Heart left ventricle (tissue), 16 donors: ENCODE measurements around the gene KDM8. TPM values are rescaled to one million over a fixed set of nuclear protein-coding genes. Genes with fewer than 3 reads are reported as not detected.

Experiments used
- ATAC-seq, 4 donors: fragments of 200-7000 bp; cut with Tn5 transposase; one replicate each; pipeline ENCODE4 v1.9.1; 2020 to 2022; ENCODE audit warnings: moderate library complexity in 4 of 4, mild to moderate bottlenecking in 3 of 4, moderate number of reproducible peaks in 1 of 4
- DNase-seq, 5 donors: peaks; one replicate each; pipeline ENCODE4 v3.0.0-alpha.2; 2020
- H3K27ac ChIP-seq, 12 donors: fragments of 200-600 bp; sonication (generic) in 4 of 12; one replicate each; pipeline versions ENCODE4 v1.5.0 to v1.8.0; 2016 to 2022; ENCODE audit warnings: mild to moderate bottlenecking in 2 of 12
- H3K27me3 ChIP-seq, 9 donors: fragments of 200-600 bp; sonication (generic) in 2 of 9; one replicate each; pipeline versions ENCODE4 v1.5.1 to v1.8.0; 2016 to 2022; ENCODE audit warnings: mild to moderate bottlenecking in 3 of 9
- H3K36me3 ChIP-seq, 9 donors: fragments of 200-600 bp; sonication (generic) in 2 of 9; one replicate each; pipeline versions ENCODE4 v1.5.0 to v1.8.0; 2018 to 2022; ENCODE audit warnings: mild to moderate bottlenecking in 2 of 9
- H3K4me1 ChIP-seq, 12 donors: fragments of 200-600 bp; sonication (generic) in 4 of 12; one replicate each; pipeline versions ENCODE4 v1.5.0 to v1.8.0; 2016 to 2022; ENCODE audit warnings: mild to moderate bottlenecking in 3 of 12
- H3K4me3 ChIP-seq, 12 donors: fragments of 200-600 bp; sonication (generic) in 4 of 12; one replicate each; pipeline versions ENCODE4 v1.5.0 to v1.8.0; 2017 to 2022; ENCODE audit warnings: mild to moderate bottlenecking in 9 of 12, moderate library complexity in 4 of 12
- H3K9me3 ChIP-seq, 12 donors: fragments of 200-600 bp; sonication (generic) in 4 of 12; one replicate each; pipeline versions ENCODE4 v1.5.0 to v1.8.0; 2016 to 2022; ENCODE audit warnings: mild to moderate bottlenecking in 1 of 12
- CTCF ChIP-seq, 12 donors: fragments of 200-600 bp; sonication (generic) in 4 of 12; IDR thresholded peaks; one replicate each; pipeline versions ENCODE4 v1.5.0 to v1.8.0; 2018 to 2022; ENCODE audit warnings: antibody characterized with exemption in 12 of 12, mild to moderate bottlenecking in 5 of 12
- POLR2A ChIP-seq, 2 donors: fragments of 450-650 bp; IDR thresholded peaks; one replicate each; pipeline ENCODE4 v1.6.1; 2017; ENCODE audit warnings: antibody characterized with exemption in 2 of 2, mild to moderate bottlenecking in 2 of 2, moderate library complexity in 2 of 2
- WGBS, 4 donors: extraction: QIAGEN DNeasy Blood & Tissue Kit in 2 of 4; methylation state at CpG; one replicate each; pipeline versions ENCODE4 v1.1.5 to v1.1.7; 2013 to 2018; 5-methylcytosine and 5-hydroxymethylcytosine counted together
- intact Hi-C, 10 donors: fragments of 100-400 bp; cut with DNase I; formaldehyde crosslinking; loops; one replicate each; pipeline versions ENCODE4 v1.11.1 to v1.14.2; 2022
- polyA plus RNA-seq, 2 donors: library from polyadenylated mRNA; stranded (reverse); fragments of 200-250 nt; gene quantifications; one replicate each; pipeline ENCODE4 v1.2.3, GENCODE V29; 2013
- total RNA-seq, 9 donors: library from RNA; depleted of rRNA in 2 of 9; stranded (reverse); fragments of >200 nt in 2 of 9; fragmentation: NEBNext Ultra II Directional in 3 of 9; extraction: Animal tissue kit (Norgen Biotek cat#: 25700) in 3 of 9; gene quantifications; one replicate each; pipeline versions ENCODE4 v1.1.0 to v1.2.4, GENCODE V29; 2016 to 2023
- donor health status: ischemic (EF 13 %, LVEDD 7.1; RV severe dilation, severe dysfunction).
- donor health status: healthy with polysubstance abuse.
- donor health status: DM: no; HTN: yes; CAD: no.
- donor health status: DM: no; HTN: no; CAD: no.
- donor health status: ischemic (EF 25% LVEDD 6.9; RV normal size, moderate dysfunction).
- donor health status: ischemic (EF 25% LVEDD 5.7; RV mildly dilated, moderate dysfunction).
- donor health status: healthy.
- donor health status: DM: yes; HTN: yes; CAD: no.
- donor health status: ischemic (EF 35%, LVEDD 5.7; RV mildly dilated, moderate dysfunction).
- donor health status: nonischemic (EF 11% LVEDD 7.7; RV severe dilation, severe dysfunction).
- donor health status: DM: yes; HTN: yes; CAD: no.
- donor health status: PGD.
- donor health status: ischemic (EF 29% LVEDD 5.4; RV normal size, mild dysfunction).
- donor health status: nonischemic (EF 23%, LVEDD 6.1; RV moderate dilation, normal function).

Gene KDM8
- total and polyA plus RNA-seq, 11 donors: 1.4 to 8.4 (median 3.5) TPM

GRCh38 chr16:27232061-27232900 is 29.0 kb downstream of the KDM8 start:
- DNase-seq (peak in 2 of 5 donors; percentile 28 to 37), ATAC-seq (no peak)
- no peaks in the 10 kb centered on the region for H3K9me3 ChIP-seq
- WGBS, 4 donors: 84 to 88% (median 85%) methylated on average over 26 of the region's 26 CpGs
- H3K27me3 ChIP-seq: no peaks in the 10 kb centered on the region
- peaks cover 0 to 47% (median 26%) of the 10 kb centered on the region in 9 donors for H3K36me3 ChIP-seq
- H3K4me3 ChIP-seq: no peak overlapping the region
- no peak for TF ChIP-seq POLR2A (IDR thresholded peaks at IDR 0.05)
- TF ChIP-seq CTCF (IDR thresholded peaks at IDR 0.05): no peak
- peaks cover 0 to 71% (median 30%) of the 10 kb centered on the region in 12 donors for H3K4me1 ChIP-seq
- peak overlapping the region in 1 of 12 donors; percentile 91 for H3K27ac ChIP-seq
- intact Hi-C loops: loop anchor here in 5 of 10 donors (5.0 to 10.0 kb wide), 4 partner anchors 83 to 225 kb away; partner anchors contain the start of gene IL4R (in 3 of the 5)

DNA sequence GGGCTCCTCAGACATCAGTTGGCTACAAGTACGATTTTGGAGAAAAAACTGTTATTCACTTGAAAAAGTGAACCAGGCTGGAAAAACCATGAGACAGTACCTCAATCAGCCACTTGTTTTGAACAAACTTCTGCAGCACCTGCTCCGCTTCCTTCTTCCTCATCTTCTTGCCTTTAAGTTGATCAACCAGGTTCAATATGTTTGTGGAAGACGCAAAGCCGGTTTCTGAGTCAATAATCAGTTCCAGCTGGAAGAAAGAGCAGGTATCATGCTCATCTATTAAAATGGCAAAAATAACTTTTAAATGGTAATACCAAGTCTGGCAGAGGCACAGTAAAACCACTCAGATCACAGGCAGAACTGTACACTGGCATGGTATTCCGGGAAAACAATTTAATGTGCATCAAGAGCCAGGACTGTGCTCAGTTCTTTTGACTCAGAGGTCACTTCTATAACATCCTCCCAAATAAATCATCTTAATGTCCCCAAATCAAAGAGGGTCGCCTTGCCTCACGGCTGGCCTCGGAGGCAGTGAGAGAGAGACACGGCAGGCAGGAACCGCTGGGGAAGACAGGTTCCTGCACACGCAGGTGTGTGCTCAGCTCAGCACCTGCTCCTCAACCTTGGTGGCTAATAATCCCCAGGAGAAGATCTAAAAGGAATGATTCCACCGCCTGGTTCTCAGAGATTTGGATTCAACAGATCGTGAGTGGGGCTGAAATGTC is 29.7 kb downstream of the KDM8 start:
- intact Hi-C loops: loop anchor here in 5 of 10 donors (5.0 to 10.0 kb wide), 4 partner anchors 82 to 224 kb away; partner anchors contain the start of gene IL4R (in 3 of the 5)
- Histone ChIP-seq H3K27ac (peak overlapping the region in 1 of 12 donors; percentile 91), H3K9me3 (no peaks in the 10 kb centered on the region), H3K4me1 (peaks cover 0 to 79% (median 38%) of the 10 kb centered on the region in 12 donors), H3K27me3 (no peaks in the 10 kb centered on the region), H3K4me3 (no peak overlapping the region), H3K36me3 (peaks cover 0 to 47% (median 26%) of the 10 kb centered on the region in 9 donors)
- ATAC-seq (no peak), DNase-seq (peak in 2 of 5 donors; percentile 3 to 36)
- TF ChIP-seq CTCF (IDR thresholded peaks at IDR 0.05) (no peak), POLR2A (IDR thresholded peaks at IDR 0.05) (no peak)
- 88 to 93% (median 89%) methylated on average over 13 of the region's 13 CpGs for WGBS, 4 donors

DNA sequence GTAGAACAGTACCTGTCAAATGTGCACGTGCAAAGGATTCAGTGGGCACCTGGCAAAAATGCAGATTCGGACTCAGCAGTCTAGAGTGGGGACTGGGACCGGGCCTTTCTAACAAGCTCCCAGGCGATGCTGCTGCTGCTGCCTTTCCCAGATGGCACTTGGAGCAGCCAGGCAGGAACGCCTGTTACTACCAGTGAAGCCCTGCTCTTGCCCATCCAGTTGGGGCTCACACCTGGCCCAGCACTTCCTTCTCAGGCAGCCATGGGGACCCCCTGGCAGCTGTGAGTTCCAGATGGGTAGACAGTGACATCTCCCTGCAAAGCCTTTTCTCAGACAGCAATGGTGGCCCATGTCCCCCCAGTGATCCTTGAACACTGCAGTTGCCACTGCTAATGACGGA is 30.4 kb downstream of the KDM8 start:
- peak overlapping the region in 1 of 12 donors; percentile 91 for H3K27ac ChIP-seq
- 86 to 97% (median 92%) methylated on average over 6 of the region's 6 CpGs for WGBS, 4 donors
- no peak overlapping the region for H3K4me3 ChIP-seq
- H3K36me3 ChIP-seq: peaks cover 0 to 47% (median 26%) of the 10 kb centered on the region in 9 donors
- no peaks in the 10 kb centered on the region for H3K9me3 ChIP-seq
- intact Hi-C loops: loop anchor here in 9 of 10 donors (2.0 to 10.0 kb wide), 8 partner anchors 81 to 224 kb away; partner anchors contain the start of gene IL4R (in 3 of the 9)
- no peaks in the 10 kb centered on the region for H3K27me3 ChIP-seq
- TF ChIP-seq POLR2A (IDR thresholded peaks at IDR 0.05) (no peak), CTCF (IDR thresholded peaks at IDR 0.05) (no peak)
- ATAC-seq: no peak
- H3K4me1 ChIP-seq: peaks cover 0 to 85% (median 41%) of the 10 kb centered on the region in 12 donors
- peak in 1 of 5 donors; percentile 20 for DNase-seq
